GM21825 (cell line): ENCODE measurements around the gene MYLK3.

Source experiments
- ATAC-seq: cut with Tn5 transposase; IDR thresholded peaks from one replicate; pipeline ENCODE4 v1.9.1; 2021; ENCODE audit warnings: mild to moderate bottlenecking, moderate library complexity; ENCODE audit not compliant: unreplicated experiment

Gene MYLK3

GRCh38 chr16:46759309-46759708 lies 11.2 kb upstream of the MYLK3 start:
- ATAC-seq = no peak

GRCh38 chr16:46757339-46758050 lies 9.4 kb upstream of the MYLK3 start:
- ATAC-seq = no peak

GRCh38 chr16:46756772-46757171 lies 8.6 kb upstream of the MYLK3 start:
- ATAC-seq = no peak

DNA sequence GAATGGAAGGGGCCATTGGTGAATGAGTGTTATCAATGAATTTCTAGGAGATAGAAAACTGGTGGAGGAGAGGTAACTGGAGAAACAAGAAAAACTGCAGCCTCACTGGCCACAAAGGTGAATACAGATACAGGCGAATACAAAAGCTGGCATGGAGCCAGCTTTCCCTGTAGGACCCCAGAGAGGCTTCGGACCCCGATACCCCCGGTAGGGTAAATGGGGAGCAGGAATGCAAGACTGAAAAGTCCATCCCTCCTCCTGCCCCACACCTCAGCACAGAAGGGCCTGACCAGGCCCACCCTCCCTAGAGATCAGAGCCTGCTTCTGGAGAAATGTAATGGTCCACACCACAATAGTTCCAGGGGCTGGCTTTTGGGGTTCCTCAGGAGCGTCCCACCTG lies 4.9 kb upstream of the MYLK3 start:
- ATAC-seq = no peak

DNA sequence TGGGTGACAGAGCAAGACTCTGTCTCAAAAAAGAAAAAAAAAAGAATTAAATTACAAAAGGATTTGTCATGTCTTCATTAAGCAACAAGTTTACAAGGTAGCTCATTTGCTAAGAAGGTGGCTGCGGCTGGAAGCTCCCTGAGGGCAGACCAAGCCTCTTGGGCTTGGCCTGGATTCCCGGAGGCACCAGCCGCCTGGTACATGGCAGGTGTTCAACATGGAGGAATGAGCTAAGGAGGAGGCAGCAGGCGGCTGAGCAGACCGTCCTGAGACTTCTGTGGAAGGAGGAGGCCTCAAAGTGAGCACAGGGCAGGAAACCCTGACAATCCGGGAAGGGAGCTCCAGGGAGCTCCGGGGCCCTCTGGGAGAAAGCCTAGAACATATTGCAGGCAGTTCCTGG lies 3.2 kb upstream of the MYLK3 start:
- ATAC-seq = no peak

- peak; percentile 77 for ATAC-seq
Measured at GRCh38 chr16:46748775-46749705, 896 bp upstream of the MYLK3 start.

DNA sequence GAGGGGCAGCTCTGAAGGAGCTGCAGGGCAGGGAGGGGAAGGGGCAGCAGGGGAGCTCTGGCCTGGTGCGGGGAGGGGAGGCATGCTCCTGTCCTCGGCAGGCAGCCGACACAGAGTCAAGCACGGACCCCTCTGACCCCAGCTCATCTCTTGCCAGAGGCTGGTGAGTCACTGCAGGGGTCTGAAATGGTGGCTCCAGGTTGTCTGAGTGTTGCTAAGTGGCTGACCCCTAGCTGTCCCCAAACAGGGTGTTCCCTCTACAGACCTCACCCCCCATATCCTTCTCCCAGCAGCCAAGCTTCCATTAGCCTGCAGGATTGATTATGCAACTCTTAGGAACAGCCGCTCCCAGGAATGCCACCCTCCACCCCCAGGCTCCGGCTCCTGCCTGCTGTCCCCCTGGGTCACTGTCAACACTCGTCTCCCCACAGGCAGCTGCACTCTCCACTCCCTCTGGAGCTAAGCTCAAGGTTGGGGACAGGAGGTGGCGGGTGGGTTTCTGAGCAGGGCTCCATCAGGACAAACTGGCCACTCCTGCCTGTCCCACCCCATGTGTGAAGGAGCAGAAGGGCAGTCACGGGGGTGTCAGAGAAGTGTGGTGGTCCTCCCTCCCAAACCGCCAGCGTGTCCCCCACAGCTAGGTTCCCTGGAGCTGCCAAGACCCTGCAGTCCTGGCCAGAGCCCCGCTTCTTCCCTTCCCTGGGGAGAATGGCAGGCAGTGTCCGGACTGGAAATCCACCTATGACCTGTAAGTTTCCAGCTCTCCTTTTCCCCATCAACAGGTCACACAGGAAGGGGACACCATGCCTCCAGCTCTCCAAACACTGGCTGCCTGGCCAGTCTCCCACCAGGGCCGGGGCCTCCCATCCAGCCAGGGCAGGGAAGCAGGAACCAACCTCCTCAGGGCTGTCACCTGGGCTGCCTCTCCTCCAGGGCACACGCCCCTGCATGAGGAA lies 1.0 kb downstream of the MYLK3 start:
- no peak for ATAC-seq

- ATAC-seq = no peak
Measured at GRCh38 chr16:46745617-46746016, 2.5 kb downstream of the MYLK3 start.

GRCh38 chr16:46743232-46743719 lies 4.9 kb downstream of the MYLK3 start:
- peak; percentile 75 for ATAC-seq

DNA sequence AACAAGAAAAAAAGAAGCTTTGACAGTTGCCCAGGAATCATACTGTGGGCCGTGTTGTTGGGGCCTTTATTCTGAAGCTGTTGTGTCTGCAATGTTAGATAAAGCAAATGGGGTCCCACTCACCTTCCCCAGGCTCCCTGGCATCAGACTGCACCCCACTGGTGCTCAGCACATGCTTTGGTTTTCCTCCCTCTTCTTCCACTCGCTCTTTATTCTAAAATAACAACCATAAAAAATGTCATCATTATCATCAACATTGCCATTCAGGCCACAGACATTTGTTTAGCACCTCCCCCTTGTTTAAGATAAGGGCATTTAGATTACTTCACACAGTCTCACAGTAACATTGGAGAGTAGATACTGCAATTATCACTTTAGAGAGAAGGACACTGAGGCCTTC lies 8.2 kb downstream of the MYLK3 start:
- no peak for ATAC-seq

DNA sequence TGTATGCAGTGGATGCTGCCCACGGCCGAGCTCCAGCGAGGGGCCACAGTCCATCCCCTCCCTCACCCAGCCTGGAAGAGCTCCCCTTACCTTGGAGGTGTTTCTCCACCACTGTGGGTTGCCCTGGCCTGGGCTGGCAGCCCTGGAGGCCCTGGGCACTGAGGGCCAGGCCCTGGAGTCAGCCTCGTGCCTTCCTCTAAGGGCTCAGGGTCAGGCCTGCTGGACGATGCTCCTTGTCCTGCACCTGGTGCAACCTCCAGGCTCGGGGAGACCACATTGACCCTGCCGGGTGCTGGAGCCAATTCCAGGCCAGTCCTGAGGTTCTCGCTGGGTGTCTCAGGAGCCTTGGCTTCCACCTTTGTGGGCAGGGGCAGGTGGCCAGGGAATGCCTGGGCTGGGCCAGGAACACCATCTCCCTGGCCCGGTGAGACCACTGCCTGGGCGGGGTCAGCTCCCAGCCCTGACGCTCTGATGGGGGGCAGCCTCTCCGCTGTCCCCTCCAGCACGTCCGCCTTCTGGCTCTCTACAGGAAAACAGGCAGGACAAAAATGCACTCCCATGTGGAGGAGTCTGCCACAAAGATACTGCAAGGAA lies 10.4 kb downstream of the MYLK3 start:
- no peak for ATAC-seq

DNA sequence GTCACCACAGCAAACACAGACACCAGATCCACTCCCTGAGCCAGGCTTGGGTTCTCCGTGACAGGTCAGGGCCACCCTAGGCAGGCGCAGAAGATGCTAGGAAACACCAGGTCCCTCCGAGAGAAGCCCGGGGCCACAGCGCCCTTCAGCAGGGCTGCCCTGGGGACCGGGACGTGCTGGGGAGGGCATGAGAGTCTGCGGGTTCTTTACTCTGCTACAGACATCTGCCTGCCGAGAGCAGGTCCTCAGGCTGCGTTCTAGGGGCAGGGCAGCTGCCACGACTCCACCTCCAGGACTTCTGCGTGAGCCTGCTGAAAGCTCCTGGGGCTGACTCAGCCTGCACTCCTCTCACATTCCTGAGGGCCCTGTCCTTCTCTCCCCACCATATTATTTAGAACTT lies 11.4 kb downstream of the MYLK3 start:
- no peak for ATAC-seq

GRCh38 chr16:46733319-46733830 lies 14.8 kb downstream of the MYLK3 start:
- ATAC-seq = no peak

- no peak for ATAC-seq
Measured at GRCh38 chr16:46732561-46732960, 15.6 kb downstream of the MYLK3 start.

DNA sequence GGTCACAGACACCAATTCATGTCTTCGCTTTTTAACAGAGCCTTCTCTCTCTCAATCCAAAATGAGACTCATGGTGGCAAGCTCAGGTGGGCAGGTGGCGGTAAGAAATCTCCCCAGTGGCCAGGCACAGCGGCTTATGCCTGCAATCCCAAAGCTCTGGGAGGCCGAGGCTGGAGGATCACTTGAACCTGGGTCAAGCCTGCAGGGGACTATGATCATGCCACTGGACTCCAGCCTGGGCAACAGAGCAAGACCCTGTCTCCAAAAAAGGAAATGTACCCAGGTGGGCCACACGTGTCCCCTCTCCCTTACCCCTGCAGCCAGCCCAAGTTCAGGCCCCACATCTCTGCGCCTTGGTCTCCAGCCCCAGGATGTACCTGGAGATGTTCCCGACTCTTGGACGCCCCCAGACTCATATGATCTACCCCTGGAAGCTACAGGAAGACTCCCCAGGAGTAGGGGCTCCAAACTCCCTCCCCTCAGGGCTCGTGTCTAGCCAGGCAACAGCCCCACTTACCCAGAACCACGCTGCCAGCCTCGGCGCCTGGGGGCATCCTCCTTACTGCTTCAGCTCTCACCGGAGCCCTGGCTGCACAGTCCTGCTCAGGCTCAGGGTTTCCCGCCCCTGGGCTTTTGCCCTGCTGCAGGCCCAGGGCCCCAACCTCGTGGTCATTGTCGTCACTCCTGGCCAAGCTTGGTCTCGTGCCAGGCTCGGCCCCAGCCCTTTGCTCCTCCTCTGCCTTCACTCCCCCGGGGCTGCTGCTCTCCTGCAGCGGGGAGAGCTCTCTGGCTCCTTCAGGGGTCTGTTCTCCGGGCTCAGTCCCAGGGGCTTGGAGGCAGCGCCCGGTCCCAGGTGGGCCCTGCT lies 16.2 kb downstream of the MYLK3 start:
- no peak for ATAC-seq

DNA sequence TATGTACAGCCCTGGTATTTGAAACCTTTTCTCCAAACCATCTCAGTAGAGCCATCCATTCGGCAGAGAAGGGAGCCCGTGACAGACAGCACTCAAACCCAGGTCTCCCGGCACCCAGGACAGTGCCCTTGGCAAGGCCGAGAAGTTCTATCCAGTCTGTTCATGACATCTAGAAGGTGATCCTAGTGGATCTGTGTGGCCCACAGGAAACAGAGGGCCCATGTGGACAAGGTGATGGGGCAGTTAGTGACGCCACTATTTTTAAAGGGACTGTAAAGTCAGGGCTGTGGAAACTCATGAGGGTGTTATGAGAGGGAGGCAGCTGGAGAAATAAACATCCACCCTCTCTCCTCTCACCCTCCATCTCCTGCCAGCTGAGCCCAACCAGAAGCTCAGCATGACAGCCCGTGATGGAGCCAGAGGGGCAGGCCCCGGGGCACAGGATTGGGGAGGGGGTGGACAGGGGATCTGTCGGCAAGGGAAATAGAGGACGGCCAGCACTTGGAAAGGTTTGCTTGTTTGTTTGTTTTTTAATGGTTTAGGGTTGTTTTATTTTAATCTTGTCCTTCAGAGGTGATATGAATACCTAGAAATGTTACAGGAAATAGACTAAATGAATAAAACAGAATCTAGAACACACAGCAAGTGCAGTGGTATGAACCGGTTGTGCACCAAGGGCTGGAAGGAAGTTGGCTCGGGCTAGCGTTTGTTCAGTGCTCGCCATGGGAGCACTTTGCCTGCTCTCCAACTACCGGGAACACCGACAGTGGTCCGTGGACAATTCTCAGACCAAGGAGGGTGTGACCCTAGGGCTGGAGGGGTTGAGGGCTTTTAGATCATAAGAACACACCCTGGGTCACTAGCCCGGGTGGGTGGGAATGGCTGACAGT lies 17.1 kb downstream of the MYLK3 start:
- no peak for ATAC-seq

GRCh38 chr16:46730126-46730525 lies 18.0 kb downstream of the MYLK3 start:
- no peak for ATAC-seq

- ATAC-seq = no peak
Measured at GRCh38 chr16:46729326-46729995, 18.7 kb downstream of the MYLK3 start.
